Measurements from ENCODE around the gene TSR3. TPM values are rescaled to one million over a fixed set of nuclear protein-coding genes. Genes with fewer than 3 reads are reported as not detected.

The TSR3 gene
- total RNA-seq, 1 experiment from 2014 or later: 117 TPM

- H3K4me1 ChIP-seq (ENCODE audit: insufficient read depth, low read length): no peaks in the 10 kb centered on the region
- H3K36me3 ChIP-seq (ENCODE audit: low read depth, low read length): no peaks in the 10 kb centered on the region
- intact Hi-C loops (cut with micrococcal nuclease): no loop called here
- H2AFZ ChIP-seq (ENCODE audit: low read length): no peak overlapping the region
- no peak overlapping the region for H3K27ac ChIP-seq (ENCODE audit: low read length)
- ChIA-PET CTCF (no interaction called here), POLR2A (ENCODE audit: unreplicated experiment) (no interaction called here)
- DNase-seq (no peak), ATAC-seq (no peak)
- H4K20me1 ChIP-seq (ENCODE audit: low read length): no peaks in the 10 kb centered on the region
- H3F3A ChIP-seq (ENCODE audit: low read length, unreplicated experiment): no peaks in the 10 kb centered on the region
- H3K27me3 ChIP-seq (ENCODE audit: low read length): no peaks in the 10 kb centered on the region
- H3K79me2 ChIP-seq (ENCODE audit: low read length): no peaks in the 10 kb centered on the region
- TF ChIP-seq CTCF (conservative IDR thresholded peaks at IDR 0.05; ENCODE audit: low read depth, low read length) (no peak), EZH2 (IDR thresholded peaks at IDR 0.05; ENCODE audit: low read length, unreplicated experiment) (no peak), EZH2phosphoT487 (IDR thresholded peaks at IDR 0.05; ENCODE audit: borderline replicate concordance, low read length) (no peak)
- H3K4me3 ChIP-seq (ENCODE audit: low read length): no peak overlapping the region
- H3K9me3 ChIP-seq (ENCODE audit: low read length): no peaks in the 10 kb centered on the region
- no TSS peak for BruUV-seq (replicated peaks)
- no peak overlapping the region for H3K9ac ChIP-seq (ENCODE audit: low read length)
- H3K4me2 ChIP-seq (ENCODE audit: low read length): no peak overlapping the region
- no peaks in the 10 kb centered on the region for H3K9me2 ChIP-seq (replicated peaks; ENCODE audit: low read length)
Observed at GRCh38 chr16:1395444-1396031, 43.9 kb upstream of the TSR3 start.

- Histone ChIP-seq H3K9ac (ENCODE audit: low read length) (no peak overlapping the region), H3K27me3 (ENCODE audit: low read length) (no peaks in the 10 kb centered on the region), H3K9me2 (replicated peaks; ENCODE audit: low read length) (no peaks in the 10 kb centered on the region), H3K27ac (ENCODE audit: low read length) (no peak overlapping the region), H3K4me2 (ENCODE audit: low read length) (no peak overlapping the region), H3K79me2 (ENCODE audit: low read length) (no peaks in the 10 kb centered on the region), H3K4me1 (ENCODE audit: insufficient read depth, low read length) (no peaks in the 10 kb centered on the region), H3K36me3 (ENCODE audit: low read depth, low read length) (no peaks in the 10 kb centered on the region), H4K20me1 (ENCODE audit: low read length) (no peaks in the 10 kb centered on the region), H3F3A (ENCODE audit: low read length, unreplicated experiment) (no peaks in the 10 kb centered on the region), H3K9me3 (ENCODE audit: low read length) (no peaks in the 10 kb centered on the region), H3K4me3 (ENCODE audit: low read length) (no peak overlapping the region), H2AFZ (ENCODE audit: low read length) (no peak overlapping the region)
- no peak for TF ChIP-seq EZH2phosphoT487 (IDR thresholded peaks at IDR 0.05; ENCODE audit: borderline replicate concordance, low read length)
- no peak for TF ChIP-seq EZH2 (IDR thresholded peaks at IDR 0.05; ENCODE audit: low read length, unreplicated experiment)
- no peak for TF ChIP-seq CTCF (conservative IDR thresholded peaks at IDR 0.05; ENCODE audit: low read depth, low read length)
- POLR2A ChIA-PET (ENCODE audit: unreplicated experiment): no interaction called here
- BruUV-seq (replicated peaks): no TSS peak
- CTCF ChIA-PET: no interaction called here
- ATAC-seq (no peak), DNase-seq (no peak)
- intact Hi-C loops (cut with micrococcal nuclease): no loop called here
Observed at GRCh38 chr16:1394367-1394951, 42.8 kb upstream of the TSR3 start.

- no TSS peak for BruUV-seq (replicated peaks)
- ATAC-seq: no peak
- POLR2A ChIA-PET (ENCODE audit: unreplicated experiment): no interaction called here
Observed at GRCh38 chr16:1393613-1394176, 42.0 kb upstream of the TSR3 start.

More at GRCh38 chr16:1393613-1394176, 42.0 kb upstream of the TSR3 start:
- Histone ChIP-seq H3K9me2 (replicated peaks; ENCODE audit: low read length) (no peaks in the 10 kb centered on the region), H3K79me2 (ENCODE audit: low read length) (no peaks in the 10 kb centered on the region), H3K9me3 (ENCODE audit: low read length) (no peaks in the 10 kb centered on the region), H3K4me3 (ENCODE audit: low read length) (no peak overlapping the region), H3K4me2 (ENCODE audit: low read length) (no peak overlapping the region), H3K27me3 (ENCODE audit: low read length) (no peaks in the 10 kb centered on the region), H2AFZ (ENCODE audit: low read length) (no peak overlapping the region), H3K27ac (ENCODE audit: low read length) (no peak overlapping the region), H3F3A (ENCODE audit: low read length, unreplicated experiment) (no peaks in the 10 kb centered on the region), H3K36me3 (ENCODE audit: low read depth, low read length) (no peaks in the 10 kb centered on the region), H3K9ac (ENCODE audit: low read length) (no peak overlapping the region), H3K4me1 (ENCODE audit: insufficient read depth, low read length) (no peaks in the 10 kb centered on the region), H4K20me1 (ENCODE audit: low read length) (no peaks in the 10 kb centered on the region)
- CTCF ChIA-PET: no interaction called here
- TF ChIP-seq EZH2 (IDR thresholded peaks at IDR 0.05; ENCODE audit: low read length, unreplicated experiment) (no peak), CTCF (conservative IDR thresholded peaks at IDR 0.05; ENCODE audit: low read depth, low read length) (no peak)
- intact Hi-C loops (cut with micrococcal nuclease): no loop called here
- DNase-seq: no peak
